Thoracic aorta (tissue), 2 donors: Measurements from ENCODE around the gene GAL. TPM values are rescaled to one million over a fixed set of nuclear protein-coding genes. Genes with fewer than 3 reads are reported as not detected.

Source experiments
- ATAC-seq: fragments of 150-250 bp; one replicate; pipeline ENCODE4 v1.8.0; 2017; ENCODE audit warnings: low read depth; ENCODE audit not compliant: insufficient number of reproducible peaks, low FRiP score
- DNase-seq: peaks from one replicate; pipeline ENCODE4 v3.0.0-alpha.2; 2020; ENCODE audit warnings: low spot score
- H3K27ac ChIP-seq, 2 donors: fragments of 200-600 bp; sonication (generic); 1 replicate in 1 of 2; 2 replicates in 1 of 2; pipeline ENCODE4 v1.5.1; 2016; ENCODE audit warnings: mild to moderate bottlenecking in 2 of 2, moderate library complexity in 2 of 2
- H3K27me3 ChIP-seq: fragments of 200-600 bp; sonication (generic); replicated peaks from 2 replicates; pipeline ENCODE4 v1.6.0; 2016; ENCODE audit warnings: mild to moderate bottlenecking; ENCODE audit not compliant: insufficient read depth
- H3K36me3 ChIP-seq: fragments of 200-600 bp; sonication (generic); one replicate; pipeline ENCODE4 v1.5.1; 2016
- H3K4me1 ChIP-seq, 2 donors: fragments of 200-600 bp; sonication (generic); 1 replicate in 1 of 2; 2 replicates in 1 of 2; pipeline versions ENCODE4 v1.5.1 to v1.6.0; 2016; ENCODE audit warnings: low read depth in 2 of 2, mild to moderate bottlenecking in 1 of 2; ENCODE audit not compliant: control insufficient read depth in 1 of 2
- H3K4me3 ChIP-seq: fragments of 200-600 bp; sonication (generic); 2 replicates; pipeline ENCODE4 v1.5.1; 2016; ENCODE audit warnings: mild to moderate bottlenecking
- H3K9me3 ChIP-seq: fragments of 200-600 bp; sonication (generic); 2 replicates; pipeline ENCODE4 v1.5.1; 2016
- CTCF ChIP-seq: fragments of 200-600 bp; sonication (generic); IDR thresholded peaks from one replicate; pipeline ENCODE4 v1.5.1; 2019; ENCODE audit warnings: antibody characterized with exemption
- total RNA-seq, 2 donors: library from RNA; depleted of rRNA; stranded (reverse); fragments of >200 nt; gene quantifications; one replicate each; pipeline versions ENCODE4 v1.1.0 to v1.2.3, GENCODE V29; 2016

GAL gene
- total RNA-seq, 2 donors from 2014 or later = not detected

DNA sequence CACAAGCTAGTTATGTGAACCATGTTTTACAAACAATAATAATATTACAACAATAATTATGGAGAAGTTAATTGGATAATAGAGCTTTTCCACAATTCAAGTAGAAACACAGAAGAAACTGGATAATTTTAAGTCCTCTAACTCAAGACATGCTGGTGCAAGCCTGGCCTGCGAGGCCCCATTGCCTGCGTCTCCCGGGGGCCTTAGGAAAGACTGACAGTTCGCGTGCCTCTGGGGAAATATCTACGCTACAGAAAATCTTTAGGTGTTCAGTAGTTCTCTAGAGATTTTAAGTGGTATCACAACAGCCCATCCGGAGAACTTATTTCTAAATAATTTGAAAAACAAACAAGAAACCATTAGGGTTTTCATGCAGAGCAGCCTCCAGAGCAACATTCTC lies 23.2 kb downstream of the GAL start:
- no peaks in the 10 kb centered on the region for H3K27me3 ChIP-seq
- no peaks in the 10 kb centered on the region for H3K36me3 ChIP-seq
- H3K9me3 ChIP-seq = no peaks in the 10 kb centered on the region
- H3K4me3 ChIP-seq = no peak overlapping the region
- no peak for DNase-seq
- no peak for TF ChIP-seq CTCF
- no peaks in the 10 kb centered on the region for H3K4me1 ChIP-seq
- H3K27ac ChIP-seq = no peak overlapping the region
- no peak for ATAC-seq

GRCh38 chr11:68709062-68709461 lies 24.7 kb downstream of the GAL start:
- ATAC-seq = no peak
- Histone ChIP-seq H3K4me1 (no peaks in the 10 kb centered on the region), H3K27me3 (no peaks in the 10 kb centered on the region), H3K4me3 (no peak overlapping the region), H3K27ac (no peak overlapping the region), H3K9me3 (no peaks in the 10 kb centered on the region), H3K36me3 (no peaks in the 10 kb centered on the region)
- no peak for TF ChIP-seq CTCF
- no peak for DNase-seq

GRCh38 chr11:68710409-68710808 lies 26.1 kb downstream of the GAL start:
- DNase-seq (no peak), ATAC-seq (no peak)
- Histone ChIP-seq H3K36me3 (no peaks in the 10 kb centered on the region), H3K4me1 (no peaks in the 10 kb centered on the region), H3K4me3 (no peak overlapping the region), H3K27me3 (no peaks in the 10 kb centered on the region), H3K27ac (no peak overlapping the region), H3K9me3 (no peaks in the 10 kb centered on the region)
- TF ChIP-seq CTCF = no peak

- DNase-seq (no peak), ATAC-seq (no peak)
- Histone ChIP-seq H3K4me1 (no peaks in the 10 kb centered on the region), H3K27ac (no peak overlapping the region), H3K9me3 (no peaks in the 10 kb centered on the region), H3K36me3 (no peaks in the 10 kb centered on the region), H3K4me3 (no peak overlapping the region), H3K27me3 (no peaks in the 10 kb centered on the region)
- TF ChIP-seq CTCF = no peak
These were observed 26.8 kb downstream of the GAL start for GRCh38 chr11:68711114-68711513.

DNA sequence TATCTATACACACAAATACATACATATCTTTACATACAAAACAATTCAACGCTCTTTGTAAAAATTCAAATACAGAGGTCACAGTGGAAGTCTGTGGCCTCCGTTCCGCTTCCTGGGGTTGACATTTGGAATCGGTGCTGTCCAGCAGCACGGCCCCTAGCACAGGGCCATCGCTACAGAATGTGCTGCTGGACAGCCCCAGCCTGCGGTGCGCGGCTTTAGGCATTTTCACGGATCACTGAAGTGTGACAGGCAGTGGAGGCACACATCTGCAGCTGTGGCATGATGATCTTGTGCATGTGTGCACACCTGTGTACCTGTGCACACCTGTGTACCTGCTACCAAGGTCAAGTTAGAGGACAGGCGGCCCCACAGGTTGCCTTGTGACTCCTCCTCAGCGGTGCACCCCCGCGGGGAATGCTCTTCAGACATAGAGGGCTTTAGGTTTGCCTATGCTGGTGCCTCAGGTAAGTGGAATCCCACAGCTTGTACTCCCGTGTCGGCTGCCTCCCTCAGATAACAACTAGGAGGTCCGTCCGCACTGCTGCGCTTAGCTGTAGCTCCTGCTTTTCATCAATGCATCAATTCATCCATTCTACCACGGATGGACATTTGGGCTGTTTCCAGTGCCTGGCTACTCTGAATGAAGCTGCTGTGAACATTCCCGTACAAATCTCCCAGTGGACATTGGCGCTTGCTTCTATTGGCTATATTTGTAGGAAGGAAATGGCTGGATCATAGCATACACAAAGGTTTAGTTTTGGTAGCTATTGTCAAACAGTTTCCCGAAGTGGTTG lies 29.9 kb downstream of the GAL start:
- Histone ChIP-seq H3K27ac (no peak overlapping the region), H3K4me3 (no peak overlapping the region), H3K27me3 (no peaks in the 10 kb centered on the region), H3K36me3 (no peaks in the 10 kb centered on the region), H3K9me3 (no peaks in the 10 kb centered on the region), H3K4me1 (no peaks in the 10 kb centered on the region)
- TF ChIP-seq CTCF = no peak
- DNase-seq (no peak), ATAC-seq (no peak)
